SK-N-SH (cell line): ENCODE measurements around the gene MKRN2. TPM values are rescaled to one million over a fixed set of nuclear protein-coding genes. Genes with fewer than 3 reads are reported as not detected.

Experiments used
- CTCF ChIA-PET: fragments of 300-600, 350-600 bp; formaldehyde crosslinking; extraction: SDS; loops from one replicate; lab custom pipeline; 2021; lab: Yijun Ruan, JAX
- POLR2A ChIA-PET: fragments of 350-600 bp; sonication (Branson Sonifier 250); formaldehyde crosslinking; extraction: SDS; loops from one replicate; lab custom pipeline; 2020; ENCODE audit warnings: antibody characterized with exemption, inconsistent platforms; lab: Yijun Ruan, JAX
- DNase-seq: peaks from one replicate; pipeline ENCODE4 v3.0.0; 2012
- H2AFZ ChIP-seq: fragments of 200-600 bp; sonication (generic); 2 replicates; pipeline ENCODE4 v1.8.1; 2016; ENCODE audit warnings: antibody characterized with exemption, mild to moderate bottlenecking, low read depth
- H3F3A ChIP-seq: fragments of 200-600 bp; sonication (generic); replicated peaks from 2 replicates; pipeline ENCODE3; 2016; ENCODE audit warnings: antibody characterized with exemption, mild to moderate bottlenecking; ENCODE audit not compliant: insufficient read depth
- H3K27ac ChIP-seq, 2 experiments: fragments of 200-500 bp in 1 of 2; fragments of 200-600 bp in 1 of 2; sonication (Bioruptor generic) in 1 of 2; sonication (generic), shearing (Covaris generic) in 1 of 2; 2 replicates each; pipeline versions ENCODE4 v1.5.1 to v1.6.1; 2014 to 2016; ENCODE audit warnings: low read depth in 2 of 2, inconsistent platforms in 1 of 2, low read length in 1 of 2, mild to moderate bottlenecking in 1 of 2, mixed read lengths in 1 of 2
- H3K27me3 ChIP-seq: fragments of 200-600 bp; sonication (generic), shearing (Covaris generic); 2 replicates; pipeline ENCODE4 v1.6.1; 2016; ENCODE audit warnings: mixed run types; ENCODE audit not compliant: insufficient read depth
- H3K36me3 ChIP-seq, 2 experiments: fragments of 200-500 bp in 1 of 2; fragments of 200-600 bp in 1 of 2; sonication (Bioruptor generic) in 1 of 2; sonication (generic) in 1 of 2; replicated peaks in 1 of 2; 2 replicates each; pipeline versions ENCODE3 to v1.5.1; 2014 to 2016; ENCODE audit warnings: low read length in 1 of 2, mild to moderate bottlenecking in 1 of 2; ENCODE audit not compliant: insufficient read depth in 2 of 2, control insufficient read depth in 1 of 2
- H3K4me1 ChIP-seq, 2 experiments: fragments of 200-500 bp in 1 of 2; fragments of 200-600 bp in 1 of 2; sonication (Bioruptor generic) in 1 of 2; sonication (generic), shearing (Covaris generic) in 1 of 2; 2 replicates each; pipeline versions ENCODE4 v1.5.1 to v1.6.1; 2014 to 2016; ENCODE audit warnings: low read depth in 1 of 2, low read length in 1 of 2, mixed run types in 1 of 2; ENCODE audit not compliant: insufficient read depth in 2 of 2, control insufficient read depth in 1 of 2
- H3K4me2 ChIP-seq: fragments of 200-600 bp; sonication (generic), shearing (Covaris generic); 2 replicates; pipeline ENCODE4 v1.6.1; 2017; ENCODE audit warnings: mixed run types
- H3K4me3 ChIP-seq, 2 experiments: fragments of 200-500 bp in 1 of 2; fragments of 200-600 bp in 1 of 2; sonication (Bioruptor generic) in 1 of 2; sonication (generic), shearing (Covaris generic) in 1 of 2; 2 replicates each; pipeline versions ENCODE4 v1.5.1 to v1.8.1; 2014 to 2016; ENCODE audit warnings: low read depth in 2 of 2, inconsistent platforms in 1 of 2, low read length in 1 of 2, mild to moderate bottlenecking in 1 of 2, mixed read lengths in 1 of 2, moderate library complexity in 1 of 2
- H3K79me2 ChIP-seq: fragments of 200-600 bp; sonication (generic); 2 replicates; pipeline ENCODE4 v1.8.1; 2017; ENCODE audit warnings: mild to moderate bottlenecking; ENCODE audit not compliant: insufficient read depth
- H3K9ac ChIP-seq: fragments of 200-600 bp; sonication (generic); 2 replicates; pipeline ENCODE4 v1.6.1; 2017; ENCODE audit warnings: mixed run types
- H3K9me2 ChIP-seq: fragments of 200-600 bp; sonication (generic); 2 replicates; pipeline ENCODE4 v1.6.1; 2017; ENCODE audit warnings: mixed run types
- H3K9me3 ChIP-seq: fragments of 200-600 bp; sonication (generic); 2 replicates; pipeline ENCODE4 v1.6.1; 2017; ENCODE audit warnings: mixed run types, mild to moderate bottlenecking, moderate library complexity
- H4K20me1 ChIP-seq: fragments of 200-600 bp; sonication (generic); 2 replicates; pipeline ENCODE4 v1.6.1; 2017; ENCODE audit warnings: mild to moderate bottlenecking, mixed run types; ENCODE audit not compliant: insufficient read depth
- EZH2phosphoT487 ChIP-seq: fragments of 200-600 bp; sonication (generic); IDR thresholded peaks from 2 replicates; pipeline ENCODE4 v1.6.1; 2017; ENCODE audit warnings: low read depth, mixed run types, mild to moderate bottlenecking, antibody characterized with exemption, moderate library complexity, borderline replicate concordance
- FOXM1 ChIP-seq: IDR thresholded peaks from 2 replicates; pipeline ENCODE4 v1.4.0; 2012; ENCODE audit warnings: low read depth, mild to moderate bottlenecking
- JUND ChIP-seq: IDR thresholded peaks from 2 replicates; pipeline ENCODE4 v1.4.0; 2012
- NRF1 ChIP-seq: IDR thresholded peaks from 2 replicates; pipeline ENCODE4 v1.6.1; 2012; ENCODE audit warnings: low read depth, mild to moderate bottlenecking, low read length
- PBX3 ChIP-seq: IDR thresholded peaks from 2 replicates; pipeline ENCODE4; 2012
- POLR2AphosphoS5 ChIP-seq: IDR thresholded peaks from 2 replicates; pipeline ENCODE4 v1.6.1; 2012; ENCODE audit warnings: low read depth, low read length
- REST ChIP-seq: IDR thresholded peaks from 2 replicates; pipeline ENCODE4 v1.6.1; 2012; ENCODE audit warnings: mild to moderate bottlenecking, low read depth, low read length, moderate library complexity
- TAF1 ChIP-seq: IDR thresholded peaks from 2 replicates; pipeline ENCODE4 v1.6.1; 2012; ENCODE audit warnings: low read depth, mild to moderate bottlenecking, low read length, moderate library complexity, borderline replicate concordance
- TCF12 ChIP-seq: IDR thresholded peaks from 2 replicates; pipeline ENCODE4 v1.4.0; 2012
- TEAD4 ChIP-seq: IDR thresholded peaks from 2 replicates; pipeline ENCODE4 v1.4.0; 2012; ENCODE audit warnings: mild to moderate bottlenecking, borderline replicate concordance; ENCODE audit not compliant: insufficient read depth
- USF1 ChIP-seq: IDR thresholded peaks from 2 replicates; pipeline ENCODE4 v1.4.0; 2012; ENCODE audit warnings: low read depth, borderline replicate concordance
- YY1 ChIP-seq: IDR thresholded peaks from 2 replicates; pipeline ENCODE4 v1.4.0; 2012; ENCODE audit warnings: low read depth, mild to moderate bottlenecking
- WGBS: methylation state at CpG from one replicate; pipeline ENCODE4 v1.1.6; 2017; ENCODE audit warnings: low lambda C conversion rate; 5-methylcytosine and 5-hydroxymethylcytosine counted together
- polyA plus RNA-seq, 3 experiments: library from polyadenylated mRNA; depleted of rRNA; stranded (reverse); fragments of >200 nt; gene quantifications; 2 replicates each; pipeline ENCODE4 v1.2.3, GENCODE V29; 2012

MKRN2 gene
- polyA plus RNA-seq, 1 of the 3 experiments (the other 2 are of a cell fraction): 29.8 TPM

DNA sequence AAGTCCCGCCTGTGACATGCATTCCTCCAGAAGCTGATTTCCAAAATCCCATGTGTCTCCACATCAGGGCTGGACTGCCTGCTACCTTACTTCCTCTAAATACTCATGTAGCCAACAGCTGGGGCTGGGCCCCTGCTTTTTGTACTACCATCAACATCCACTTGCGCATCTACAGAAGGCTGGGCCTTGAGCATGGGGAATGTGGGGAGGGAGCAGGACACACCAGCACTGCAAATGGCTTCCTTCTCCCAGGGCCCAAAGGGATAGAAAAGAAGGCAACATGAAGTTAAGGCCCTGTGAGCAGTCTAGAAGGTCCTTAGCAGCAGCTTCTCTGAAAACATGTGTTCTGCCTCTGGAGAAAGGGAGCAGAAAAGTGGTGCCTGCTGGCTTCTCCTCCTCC, 27.2 kb downstream of the MKRN2 start (continued):
- TF ChIP-seq PBX3 (no peak), USF1 (no peak)
- TF ChIP-seq, all 33 proteins: peak for 0

- Histone ChIP-seq H3F3A (peaks cover 24% of the 10 kb centered on the region), H4K20me1 (peaks cover 3% of the 10 kb centered on the region; the same call in 1 of the 2 replicates), H3K27me3 (no peaks in the 10 kb centered on the region), H3K27ac (no peak overlapping the region), H3K36me3 (peaks cover 50 to 75% of the 10 kb centered on the region in 2 experiments), H3K4me3 (no peak overlapping the region), H2AFZ (no peak overlapping the region), H3K9ac (no peak overlapping the region), H3K9me2 (no peaks in the 10 kb centered on the region), H3K79me2 (0 out of 2 replicates have a peak, but pooled peaks cover 2% of the 10 kb centered on the region), H3K4me1 (no peaks in the 10 kb centered on the region), H3K4me2 (no peak overlapping the region), H3K9me3 (no peaks in the 10 kb centered on the region)
- WGBS: no CpG with 5 or more reads among the region's 3 CpGs
- DNase-seq: no peak
- ChIA-PET POLR2A (interaction anchor here (1.3 kb wide), 1 partner anchor 28 kb away, joined by 4 read pairs; the partner anchor contains the start of gene MKRN2), CTCF (interaction anchor here (0.5 kb wide), 1 partner anchor 864 kb away, joined by 3 read pairs; no protein-coding TSS in a partner anchor)
- TF ChIP-seq FOXM1: no peak
- no peak for TF ChIP-seq POLR2AphosphoS5
- TF ChIP-seq TCF12: no peak
- no peak for TF ChIP-seq TEAD4
- no peak for TF ChIP-seq REST
- no peak for TF ChIP-seq JUND
- TF ChIP-seq NRF1: no peak
- no peak for TF ChIP-seq EZH2phosphoT487
- TF ChIP-seq YY1: no peak
- TF ChIP-seq TAF1: no peak
Observed at GRCh38 chr3:12585181-12585580, 28.3 kb downstream of the MKRN2 start.
